Uterus (tissue), 2 donors: ENCODE data around the gene MSANTD3.

ENCODE experiments used
- CTCF ChIP-seq, 4 experiments: fragments of 200-600 bp in 2 of 4; fragments of 450-650 bp in 2 of 4; sonication (generic) in 2 of 4; IDR thresholded peaks; one replicate each; pipeline ENCODE4 v1.5.1; 2016 to 2019; ENCODE audit warnings: antibody characterized with exemption in 4 of 4, mild to moderate bottlenecking in 2 of 4, moderate library complexity in 1 of 4
- POLR2A ChIP-seq, 2 donors: fragments of 450-650 bp; IDR thresholded peaks; one replicate each; pipeline ENCODE4 v1.6.1; 2016; ENCODE audit warnings: antibody characterized with exemption in 2 of 2, mild to moderate bottlenecking in 1 of 2, moderate library complexity in 1 of 2

DNA sequence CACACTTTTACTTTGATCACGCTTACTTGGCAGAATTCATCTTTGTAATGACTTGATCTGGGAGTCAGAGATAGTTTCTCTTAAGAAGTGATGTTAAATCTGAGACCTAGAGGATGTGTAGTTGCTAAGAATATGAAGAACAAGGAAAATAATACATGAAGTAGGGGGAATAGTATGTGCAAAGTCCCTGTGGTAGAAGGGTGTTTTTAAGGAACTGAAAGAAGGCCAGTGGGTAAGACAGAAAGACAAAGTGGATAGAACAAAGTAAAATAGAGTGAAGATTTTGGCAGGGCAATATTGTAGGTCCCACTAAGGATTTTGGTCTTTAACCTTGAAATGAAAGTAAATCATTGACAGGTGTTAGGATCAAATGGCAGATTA is 17.8 kb upstream of the MSANTD3 start:
- no peak for TF ChIP-seq CTCF (IDR thresholded peaks at IDR 0.05)
- TF ChIP-seq POLR2A (IDR thresholded peaks at IDR 0.05) = no peak
